Ecto neural progenitor cell (in vitro differentiated cells): ENCODE data around the gene AGPAT3.
A peak's percentile ranks its signal among the peaks of the same experiment; 100 is the strongest.

Experiments used
- DNase-seq: peaks from one replicate; pipeline ENCODE4 v3.0.0-alpha.2; 2018; ENCODE audit warnings: low spot score

The AGPAT3 gene

DNA sequence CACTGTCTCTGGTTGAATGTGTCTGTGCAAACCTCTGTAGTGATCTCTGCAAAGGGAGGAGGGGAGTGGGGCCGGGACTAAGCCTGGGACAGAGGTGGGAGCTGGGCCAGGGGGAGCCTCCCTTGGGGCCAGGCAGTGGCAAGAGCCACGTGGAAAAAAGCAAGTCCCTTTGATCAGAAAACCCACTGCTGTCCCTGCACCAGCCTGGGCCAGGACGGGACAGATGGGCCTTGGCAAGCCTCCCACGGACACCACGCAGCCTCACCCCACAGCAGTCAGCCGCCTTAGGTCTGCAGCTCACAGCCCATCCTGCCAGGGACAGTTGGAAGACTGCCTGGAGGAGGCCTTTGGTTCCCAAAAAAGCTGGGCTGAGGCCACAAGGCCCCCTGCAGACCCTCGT is 135.3 kb downstream of the AGPAT3 start:
- DNase-seq: no peak

GRCh38 chr21:44002511-44002910 is 137.5 kb downstream of the AGPAT3 start:
- no peak for DNase-seq

DNA sequence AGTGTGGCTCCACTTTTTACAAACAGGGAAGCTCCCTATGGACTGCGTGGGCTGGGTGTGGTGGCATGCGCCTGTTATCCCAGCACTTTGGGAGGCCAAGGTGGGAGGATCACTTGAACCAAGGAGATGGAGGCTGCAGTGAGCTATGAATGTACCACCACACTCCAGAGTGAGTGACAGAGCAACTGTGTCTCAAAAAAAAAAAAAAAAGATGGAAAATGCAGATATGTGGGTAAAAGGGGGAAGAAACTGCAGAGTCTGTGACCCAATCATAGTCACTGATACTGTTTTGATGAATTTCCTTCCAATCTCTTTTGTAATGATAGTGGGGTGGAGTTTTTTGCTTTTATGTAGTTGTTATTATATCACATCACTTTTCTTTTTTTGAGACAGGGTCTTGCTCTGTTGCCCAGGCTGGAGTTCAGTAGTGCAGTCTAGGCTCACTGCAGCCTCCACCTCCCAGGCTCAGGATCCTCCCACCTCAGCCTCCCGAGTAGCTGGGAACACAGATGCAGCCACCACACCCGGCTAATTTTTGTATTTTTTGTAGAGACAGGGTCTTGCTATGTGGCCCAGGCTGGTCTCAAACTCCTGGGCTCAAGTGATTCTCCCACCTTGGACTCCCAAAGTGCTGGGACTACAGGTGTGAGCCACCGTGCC is 138.4 kb downstream of the AGPAT3 start:
- no peak for DNase-seq

GRCh38 chr21:44005071-44005470 is 140.0 kb downstream of the AGPAT3 start:
- DNase-seq: no peak

- DNase-seq: no peak
Observed at GRCh38 chr21:44005593-44005992, 140.6 kb downstream of the AGPAT3 start.

- no peak for DNase-seq
Observed at GRCh38 chr21:44006017-44006619, 141.1 kb downstream of the AGPAT3 start.

DNA sequence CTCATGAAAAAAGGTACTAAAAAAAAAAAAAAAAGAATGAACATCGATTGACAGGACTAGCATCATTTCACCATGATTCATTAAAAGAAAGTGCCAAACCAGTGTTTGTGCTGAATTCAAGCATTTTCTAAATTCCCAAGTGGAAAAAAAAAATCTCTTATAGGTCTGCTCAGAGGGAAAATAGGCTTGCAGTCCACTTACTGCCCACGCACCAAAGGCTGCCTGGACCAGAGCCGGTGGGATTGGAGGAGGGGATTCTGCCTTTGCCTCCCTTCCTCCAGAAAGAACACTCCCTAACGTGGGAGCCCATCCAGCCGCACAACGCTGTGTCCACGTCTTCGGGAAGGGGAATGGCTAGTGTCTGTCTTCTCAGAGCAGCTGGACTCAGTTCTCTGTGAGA is 141.6 kb downstream of the AGPAT3 start:
- DNase-seq: no peak

DNA sequence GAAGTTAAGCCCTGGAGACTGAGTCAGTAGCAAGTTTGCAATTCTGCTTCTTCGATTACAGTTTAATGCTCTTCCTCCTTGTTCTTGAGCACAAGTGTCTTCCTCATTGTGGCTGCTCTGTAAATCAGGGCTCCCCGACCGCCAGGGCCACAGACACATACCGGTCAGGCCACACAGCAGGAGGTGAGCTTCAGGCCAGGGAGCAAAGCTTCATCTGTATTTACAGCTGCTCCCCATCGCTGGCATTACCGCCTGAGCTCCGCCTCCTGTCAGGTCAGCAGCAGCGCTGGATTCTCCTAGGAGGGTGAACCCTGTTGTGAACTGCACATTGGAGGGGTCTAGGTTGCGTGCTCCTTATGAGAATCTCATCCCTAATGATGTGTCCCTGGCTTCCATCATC is 145.4 kb downstream of the AGPAT3 start:
- DNase-seq: no peak

- no peak for DNase-seq
Observed at GRCh38 chr21:44011123-44011522, 146.1 kb downstream of the AGPAT3 start.

DNA sequence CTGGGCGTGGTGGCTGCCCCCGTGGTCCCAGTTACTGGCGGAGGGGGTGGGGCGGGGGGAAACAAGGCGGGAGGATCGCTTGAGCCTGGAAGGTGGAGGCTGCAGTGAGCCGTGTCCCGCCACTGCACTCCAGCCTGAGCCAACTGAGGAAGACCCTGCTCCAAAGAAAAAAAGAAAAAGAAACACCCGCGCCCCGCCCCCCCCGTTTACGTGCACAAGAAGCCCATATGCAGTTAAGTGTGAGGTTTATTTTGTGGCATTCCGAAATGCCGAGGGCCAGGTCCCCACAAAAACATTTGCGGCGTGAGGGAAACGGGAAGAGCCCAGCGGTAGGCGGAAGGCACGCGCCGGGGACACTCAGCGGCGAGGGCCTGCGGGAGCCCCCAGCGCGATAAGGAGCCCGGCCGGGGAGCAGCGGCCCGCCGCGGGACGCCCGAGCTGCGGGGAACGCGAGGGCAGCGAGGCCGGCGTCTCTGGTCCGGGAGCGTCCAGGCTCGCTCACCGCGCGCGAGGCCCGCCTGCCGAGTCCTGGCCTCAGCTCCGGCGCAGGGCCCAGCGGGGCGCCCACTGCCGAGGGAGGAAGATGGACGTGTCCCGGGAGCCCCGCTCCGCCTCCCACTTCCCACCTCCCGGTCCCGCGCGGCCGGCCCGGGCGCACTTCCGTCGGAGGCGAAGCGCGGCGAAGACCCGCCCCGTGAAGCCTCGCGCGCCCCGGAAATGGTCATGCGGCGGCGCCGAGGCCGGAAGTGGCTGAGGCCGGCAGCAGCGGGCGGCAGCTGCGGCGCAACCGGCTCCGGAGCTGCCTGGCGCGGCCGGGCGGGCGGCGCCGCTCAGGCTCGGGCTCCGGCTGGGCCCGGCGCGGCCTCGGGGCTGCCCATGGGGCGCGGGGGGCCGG is 146.8 kb downstream of the AGPAT3 start, which contains the start of gene TRAPPC10:
TRAPPC10 (plus strand) TSS at position 731 of the 895 bp plus-strand sequence. CDS start 185 bp downstream, outside the sequence.
- DNase-seq: peak; percentile 89

DNA sequence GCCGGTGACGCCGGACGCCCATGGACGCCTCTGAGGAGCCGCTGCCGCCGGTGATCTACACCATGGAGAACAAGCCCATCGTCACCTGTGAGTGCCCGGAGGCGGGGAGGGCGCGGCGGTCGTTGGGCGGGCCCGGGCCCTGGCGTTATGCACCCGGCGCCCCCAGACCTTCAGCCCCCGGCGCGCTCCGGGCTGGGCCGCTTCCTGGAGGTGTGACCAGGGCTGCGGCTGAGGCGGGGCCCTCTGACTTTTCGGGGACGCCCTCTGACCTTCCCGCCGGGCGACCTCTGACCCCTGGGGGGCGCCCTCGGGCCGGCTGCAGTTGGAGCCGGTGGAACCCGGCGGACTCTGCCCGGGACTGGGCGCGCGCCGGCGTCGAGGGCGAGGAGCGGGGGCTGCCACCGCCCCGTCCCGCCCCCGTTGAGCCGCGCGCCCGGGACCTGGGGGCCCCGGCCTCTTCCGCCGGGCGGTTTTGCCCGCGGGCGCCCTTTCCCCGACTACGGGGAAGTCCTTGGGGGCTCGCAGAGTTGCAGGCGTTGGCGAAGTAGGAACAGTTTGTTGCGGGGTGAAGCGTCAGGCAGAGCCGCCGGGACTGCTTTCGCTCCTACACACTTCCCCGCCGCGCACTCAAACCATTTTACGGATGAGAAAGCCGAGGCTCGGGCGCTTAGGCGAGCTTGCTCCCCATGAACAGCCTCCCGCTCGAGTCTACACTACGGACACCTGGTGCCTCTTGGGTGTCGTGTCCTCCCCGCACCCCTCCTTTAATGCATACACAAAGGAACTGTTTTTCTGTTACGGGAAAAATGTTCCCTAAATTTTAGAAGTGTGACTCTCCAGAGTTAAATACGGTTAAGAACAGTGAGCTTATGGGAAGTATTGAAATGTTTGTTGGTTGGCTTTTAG is 147.7 kb downstream of the AGPAT3 start:
- peak; percentile 93 for DNase-seq

DNA sequence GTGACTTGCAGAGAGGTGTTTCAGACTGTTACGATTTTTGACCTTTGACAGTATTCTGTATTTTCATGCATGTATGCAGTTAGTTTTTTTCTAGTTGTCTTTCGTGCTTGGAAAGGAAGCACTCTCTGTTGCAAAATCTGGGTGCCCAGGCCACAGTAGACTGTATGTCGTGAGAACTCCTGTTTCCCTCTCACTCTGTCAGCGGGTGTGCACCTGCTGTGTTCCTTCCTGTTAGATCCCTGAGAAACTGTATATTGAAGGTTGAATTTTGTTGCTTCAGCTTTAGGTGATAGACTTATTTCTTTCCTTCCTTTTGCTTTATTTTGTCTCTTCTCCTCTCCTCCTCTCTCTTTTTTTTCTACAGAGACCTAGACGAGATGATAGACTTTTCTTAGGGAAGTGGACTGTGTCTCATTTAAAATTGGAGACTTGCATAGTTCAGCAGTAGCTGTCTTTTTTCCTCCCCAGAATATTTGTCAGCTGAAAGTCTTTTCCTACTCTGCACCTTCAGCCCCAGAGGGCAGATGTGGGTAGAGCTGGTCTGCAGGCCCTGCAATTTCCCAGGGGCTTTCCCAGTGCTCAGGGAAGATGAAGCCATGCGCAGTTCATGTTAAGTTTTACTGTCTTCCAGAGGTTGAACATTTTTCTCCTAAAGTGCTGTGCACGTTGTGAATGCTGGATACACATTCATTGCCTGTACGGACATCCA is 148.5 kb downstream of the AGPAT3 start:
- no peak for DNase-seq

DNA sequence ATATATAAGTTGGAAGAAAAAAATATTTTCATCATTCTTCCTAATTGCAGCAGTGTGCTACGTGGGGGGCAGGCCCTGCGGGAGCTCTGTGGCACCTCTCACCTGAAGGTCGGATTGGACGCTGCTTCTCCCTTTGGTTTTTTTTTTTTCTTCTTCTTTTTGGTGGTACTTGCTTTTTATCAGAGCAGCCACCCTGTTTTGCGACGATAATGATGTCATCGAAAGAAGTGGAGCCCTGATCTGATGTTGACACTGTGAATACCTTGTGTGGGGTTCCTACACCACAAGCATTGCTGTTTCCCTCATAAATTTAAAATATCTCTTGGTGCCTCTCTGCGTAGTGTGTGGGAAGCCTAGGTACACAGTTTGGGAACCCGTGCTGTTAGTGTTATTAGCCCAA is 152.6 kb downstream of the AGPAT3 start:
- DNase-seq: no peak

GRCh38 chr21:44018127-44018526 is 153.1 kb downstream of the AGPAT3 start:
- DNase-seq: no peak

GRCh38 chr21:44018813-44019567 is 154.0 kb downstream of the AGPAT3 start:
- no peak for DNase-seq

DNA sequence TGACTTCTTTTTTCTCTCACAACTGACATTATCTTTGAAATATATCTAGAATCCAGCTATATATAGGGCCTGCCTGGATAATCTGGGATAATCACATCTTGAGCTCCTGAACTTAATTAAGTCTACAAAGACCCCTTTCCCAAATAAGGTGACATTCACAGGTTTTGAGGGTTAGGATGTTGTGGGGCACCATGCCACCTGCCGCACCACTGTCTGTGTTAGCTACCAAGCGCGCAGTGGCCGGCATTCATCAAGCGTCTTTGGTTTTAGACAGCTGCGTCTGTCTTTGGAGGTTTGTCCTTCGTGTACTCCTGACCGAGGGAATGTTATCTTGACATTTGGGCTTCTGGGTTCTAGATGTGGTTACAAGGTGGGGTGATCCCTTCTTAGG is 154.5 kb downstream of the AGPAT3 start:
- DNase-seq: no peak

DNA sequence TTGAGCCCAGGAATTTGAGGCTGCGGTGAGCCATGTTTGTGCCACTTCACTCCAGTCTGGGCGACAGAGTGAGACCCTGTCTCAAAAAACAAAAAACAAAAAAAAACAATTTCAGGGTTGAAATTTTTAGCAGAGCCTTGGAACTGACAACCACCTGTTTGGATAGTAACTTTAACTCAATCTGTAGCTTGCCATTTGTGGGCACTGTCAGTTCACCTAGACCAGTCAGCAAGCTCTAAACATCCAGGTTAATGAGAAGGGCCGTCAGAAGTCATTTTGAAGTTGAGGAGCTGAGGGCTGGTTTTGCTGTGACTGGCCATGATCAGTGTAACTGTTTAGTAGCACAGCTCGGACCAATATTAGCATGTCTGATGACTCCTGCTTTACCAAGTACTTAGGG is 155.5 kb downstream of the AGPAT3 start:
- no peak for DNase-seq

DNA sequence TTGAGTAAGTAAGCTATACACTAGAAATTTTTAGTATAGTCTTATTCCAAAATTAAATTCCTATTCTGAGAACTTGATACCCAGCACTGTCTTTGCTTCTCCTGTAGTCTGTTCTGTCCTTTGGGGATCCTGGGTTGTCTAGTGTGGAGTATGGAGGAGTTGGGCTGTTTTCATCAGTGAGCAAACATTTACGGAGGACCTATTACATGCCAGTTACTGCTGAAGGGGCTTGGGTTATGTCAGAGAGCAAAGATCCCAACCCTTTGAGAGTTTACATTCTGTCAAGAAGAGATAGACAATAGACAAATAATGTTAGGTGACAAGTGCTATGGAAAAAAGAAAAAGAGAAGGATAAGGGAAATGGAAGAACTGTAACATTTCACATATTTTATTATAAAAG is 156.0 kb downstream of the AGPAT3 start:
- no peak for DNase-seq

GRCh38 chr21:44024257-44024656 is 159.2 kb downstream of the AGPAT3 start:
- no peak for DNase-seq

- no peak for DNase-seq
Observed at GRCh38 chr21:44024887-44025353, 159.9 kb downstream of the AGPAT3 start.
